ENCODE results near the gene OBSL1.

OBSL1 gene

GRCh38 chr2:219570194-219570923, 980 bp downstream of the OBSL1 start:
- H3K4me3 ChIP-seq (ENCODE audit: low read length) = peak overlapping the region; percentile 68
- no peak for TF ChIP-seq CTCF (conservative IDR thresholded peaks at IDR 0.05; ENCODE audit: low read length)
- DNase-seq (ENCODE audit: low read depth) = peak; percentile 35

GRCh38 chr2:219569635-219570034, 1.7 kb downstream of the OBSL1 start:
- TF ChIP-seq CTCF (conservative IDR thresholded peaks at IDR 0.05; ENCODE audit: low read length) = no peak
- DNase-seq (ENCODE audit: low read depth) = no peak
- peak overlapping the region; percentile 68 for H3K4me3 ChIP-seq (ENCODE audit: low read length)

- no peak overlapping the region for H3K4me3 ChIP-seq (ENCODE audit: low read length)
- no peak for DNase-seq (ENCODE audit: low read depth)
- TF ChIP-seq CTCF (conservative IDR thresholded peaks at IDR 0.05; ENCODE audit: low read length) = no peak
These were observed 2.3 kb downstream of the OBSL1 start for GRCh38 chr2:219569041-219569440.

- H3K4me3 ChIP-seq (ENCODE audit: low read length) = no peak overlapping the region
- DNase-seq (ENCODE audit: low read depth) = no peak
- TF ChIP-seq CTCF (conservative IDR thresholded peaks at IDR 0.05; ENCODE audit: low read length) = no peak
These were observed 3.5 kb downstream of the OBSL1 start for GRCh38 chr2:219567791-219568361.

GRCh38 chr2:219567131-219567530, 4.2 kb downstream of the OBSL1 start:
- H3K4me3 ChIP-seq (ENCODE audit: low read length) = no peak overlapping the region
- DNase-seq (ENCODE audit: low read depth) = no peak
- no peak for TF ChIP-seq CTCF (conservative IDR thresholded peaks at IDR 0.05; ENCODE audit: low read length)

- H3K4me3 ChIP-seq (ENCODE audit: low read length) = no peak overlapping the region
- DNase-seq (ENCODE audit: low read depth) = no peak
- TF ChIP-seq CTCF (conservative IDR thresholded peaks at IDR 0.05; ENCODE audit: low read length) = no peak
These were observed 4.7 kb downstream of the OBSL1 start for GRCh38 chr2:219566640-219567039.

Data from AG10803 (cell line).